HG02642 (cell line): ENCODE results near the gene ZMYND8.
"Not testable (repeated sequence)": the region's sequence is repeated elsewhere in the genome, so short reads cannot be mapped to it uniquely, and the experiment has no call there.

ENCODE experiments used
- ATAC-seq: cut with Tn5 transposase; IDR thresholded peaks from one replicate; pipeline ENCODE4 v1.9.1; 2021; ENCODE audit warnings: mild to moderate bottlenecking; ENCODE audit not compliant: unreplicated experiment, poor library complexity

Gene ZMYND8

GRCh38 chr20:47314647-47315338 is 41.7 kb downstream of the ZMYND8 start:
- no peak for ATAC-seq

- ATAC-seq = no peak
Observed at GRCh38 chr20:47311967-47312681, 44.4 kb downstream of the ZMYND8 start.

GRCh38 chr20:47311211-47311610 is 45.3 kb downstream of the ZMYND8 start:
- no peak for ATAC-seq

GRCh38 chr20:47310729-47311128 is 45.8 kb downstream of the ZMYND8 start:
- no peak for ATAC-seq

- no peak for ATAC-seq
Observed at GRCh38 chr20:47309806-47310426, 46.6 kb downstream of the ZMYND8 start.

- ATAC-seq = no peak
Observed at GRCh38 chr20:47309394-47309793, 47.1 kb downstream of the ZMYND8 start.

GRCh38 chr20:47307569-47307968 is 48.9 kb downstream of the ZMYND8 start:
- ATAC-seq = not testable (repeated sequence)

- no peak for ATAC-seq
Observed at GRCh38 chr20:47306755-47307370, 49.6 kb downstream of the ZMYND8 start.

GRCh38 chr20:47306095-47306494 is 50.4 kb downstream of the ZMYND8 start:
- ATAC-seq = no peak

GRCh38 chr20:47305667-47306066 is 50.8 kb downstream of the ZMYND8 start:
- no peak for ATAC-seq

GRCh38 chr20:47304287-47304686 is 52.2 kb downstream of the ZMYND8 start:
- no peak for ATAC-seq

- no peak for ATAC-seq
Observed at GRCh38 chr20:47303736-47304135, 52.8 kb downstream of the ZMYND8 start.

- ATAC-seq = no peak
Observed at GRCh38 chr20:47300071-47300470, 56.4 kb downstream of the ZMYND8 start.

GRCh38 chr20:47298624-47299023 is 57.9 kb downstream of the ZMYND8 start:
- no peak for ATAC-seq

- no peak for ATAC-seq
Observed at GRCh38 chr20:47297746-47298145, 58.8 kb downstream of the ZMYND8 start.

- no peak for ATAC-seq
Observed at GRCh38 chr20:47296950-47297349, 59.5 kb downstream of the ZMYND8 start.

GRCh38 chr20:47295921-47296426 is 60.5 kb downstream of the ZMYND8 start:
- ATAC-seq = no peak

- no peak for ATAC-seq
Observed at GRCh38 chr20:47295129-47295813, 61.2 kb downstream of the ZMYND8 start.

GRCh38 chr20:47293631-47294030 is 62.9 kb downstream of the ZMYND8 start:
- no peak for ATAC-seq

- no peak for ATAC-seq
Observed at GRCh38 chr20:47292581-47292980, 63.9 kb downstream of the ZMYND8 start.
